ENCODE data around the gene NOL8.

The NOL8 gene

GRCh38 chr9:92310562-92310961, 14.6 kb downstream of the NOL8 start:
- DNase-seq, result no peak

- DNase-seq, result no peak
Measured at GRCh38 chr9:92308893-92309292, 16.3 kb downstream of the NOL8 start.

- DNase-seq, result no peak
Measured at GRCh38 chr9:92300936-92301335, 24.2 kb downstream of the NOL8 start.

- peak; percentile 63 to 82 for DNase-seq
Measured at GRCh38 chr9:92299116-92299515, 26.0 kb downstream of the NOL8 start.

- DNase-seq, result no peak
Measured at GRCh38 chr9:92298036-92298435, 27.1 kb downstream of the NOL8 start.

GRCh38 chr9:92297611-92298010, 27.5 kb downstream of the NOL8 start:
- DNase-seq, result no peak

GRCh38 chr9:92295827-92296258, 29.3 kb downstream of the NOL8 start:
- DNase-seq, result no peak

GRCh38 chr9:92295240-92295790, 29.8 kb downstream of the NOL8 start:
- DNase-seq, result no peak

- DNase-seq, result peak in 1 of 2 donors; percentile 4
Measured at GRCh38 chr9:92294297-92294676, 30.9 kb downstream of the NOL8 start.

- peak; percentile 99 to 100 for DNase-seq
Measured at GRCh38 chr9:92293452-92294296, 31.5 kb downstream of the NOL8 start, which contains the start of gene IARS1. TSS of gene IARS1 (minus strand) at chr9:92293697. CDS start at chr9:92289419, 4,278 bp downstream.

GRCh38 chr9:92293075-92293354, 32.1 kb downstream of the NOL8 start:
- DNase-seq, result peak in 1 of 2 donors; percentile 10

- peak; percentile 48 to 64 for DNase-seq
Measured at GRCh38 chr9:92292338-92293074, 32.6 kb downstream of the NOL8 start.

- no peak for DNase-seq
Measured at GRCh38 chr9:92291577-92291976, 33.6 kb downstream of the NOL8 start.

- DNase-seq, result no peak
Measured at GRCh38 chr9:92290785-92291429, 34.2 kb downstream of the NOL8 start.

- DNase-seq, result no peak
Measured at GRCh38 chr9:92289708-92290390, 35.3 kb downstream of the NOL8 start.

- no peak for DNase-seq
Measured at GRCh38 chr9:92279302-92279701, 45.8 kb downstream of the NOL8 start.

GRCh38 chr9:92278110-92278509, 47.0 kb downstream of the NOL8 start:
- DNase-seq, result no peak

GRCh38 chr9:92276331-92277032, 48.7 kb downstream of the NOL8 start:
- peak in 1 of 2 donors; percentile 9 for DNase-seq

GRCh38 chr9:92275541-92275940, 49.6 kb downstream of the NOL8 start:
- DNase-seq, result peak; percentile 17 to 23

- peak in 1 of 2 donors; percentile 27 for DNase-seq
Measured at GRCh38 chr9:92270511-92270910, 54.6 kb downstream of the NOL8 start.

- DNase-seq, result no peak
Measured at GRCh38 chr9:92266486-92266885, 58.7 kb downstream of the NOL8 start.

- peak in 1 of 2 donors; percentile 29 for DNase-seq
Measured at GRCh38 chr9:92265154-92265553, 60.0 kb downstream of the NOL8 start.
